Sigmoid colon (tissue), 4 donors: ENCODE results near the gene SNRNP200.

Source experiments
- CTCF ChIP-seq, 4 experiments: fragments of 450-650 bp in 3 of 4; fragments of 200-600 bp in 1 of 4; IDR thresholded peaks; one replicate each; pipeline ENCODE4 v1.5.1; 2016 to 2019; ENCODE audit warnings: antibody characterized with exemption in 4 of 4, mild to moderate bottlenecking in 3 of 4, moderate library complexity in 2 of 4
- EP300 ChIP-seq, 4 donors: sonication (generic); formaldehyde crosslinking; IDR thresholded peaks; one replicate each; pipeline ENCODE4 v1.6.1; 2017; ENCODE audit warnings: antibody characterized with exemption in 4 of 4

GRCh38 chr2:96253006-96253405 is 52.3 kb downstream of the SNRNP200 start:
- TF ChIP-seq CTCF (IDR thresholded peaks at IDR 0.05) (no peak), EP300 (IDR thresholded peaks at IDR 0.05) (no peak)
